ENCODE results near the gene NT5E.
"Not testable (repeated sequence)": the region's sequence is repeated elsewhere in the genome, so short reads cannot be mapped to it uniquely, and the experiment has no call there.

The NT5E gene

DNA sequence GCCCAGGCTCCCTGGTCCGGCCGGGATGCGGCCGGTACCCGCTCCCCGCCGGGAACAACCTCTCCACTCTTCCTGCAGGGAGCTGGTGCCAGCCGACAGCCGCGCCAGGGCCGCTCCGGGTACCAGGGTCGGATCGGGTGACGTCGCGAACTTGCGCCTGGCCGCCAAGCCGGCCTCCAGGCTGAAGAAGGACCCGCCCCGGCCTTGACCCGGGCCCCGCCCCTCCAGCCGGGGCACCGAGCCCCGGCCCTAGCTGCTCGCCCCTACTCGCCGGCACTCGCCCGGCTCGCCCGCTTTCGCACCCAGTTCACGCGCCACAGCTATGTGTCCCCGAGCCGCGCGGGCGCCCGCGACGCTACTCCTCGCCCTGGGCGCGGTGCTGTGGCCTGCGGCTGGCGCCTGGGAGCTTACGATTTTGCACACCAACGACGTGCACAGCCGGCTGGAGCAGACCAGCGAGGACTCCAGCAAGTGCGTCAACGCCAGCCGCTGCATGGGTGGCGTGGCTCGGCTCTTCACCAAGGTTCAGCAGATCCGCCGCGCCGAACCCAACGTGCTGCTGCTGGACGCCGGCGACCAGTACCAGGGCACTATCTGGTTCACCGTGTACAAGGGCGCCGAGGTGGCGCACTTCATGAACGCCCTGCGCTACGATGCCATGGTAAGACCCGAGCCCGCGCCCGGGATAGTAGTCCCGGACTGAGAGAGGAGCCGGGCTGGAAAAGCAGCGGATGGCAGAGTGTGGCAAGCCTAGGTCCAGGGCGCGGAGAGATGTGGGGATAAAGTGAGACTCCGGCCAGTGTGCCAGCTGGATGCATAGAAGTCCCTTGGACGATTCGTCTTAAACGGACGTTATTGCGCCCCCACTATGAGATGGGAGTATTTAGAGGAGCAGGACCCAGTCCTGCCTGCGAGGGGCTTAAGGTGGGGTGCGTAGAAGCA lies at the start of gene NT5E:
Gene NT5E (plus strand): TSS at position 266 of the 942 bp plus-strand sequence. CDS start 57 bp downstream, at position 323.
- TF ChIP-seq, protein P1, sequence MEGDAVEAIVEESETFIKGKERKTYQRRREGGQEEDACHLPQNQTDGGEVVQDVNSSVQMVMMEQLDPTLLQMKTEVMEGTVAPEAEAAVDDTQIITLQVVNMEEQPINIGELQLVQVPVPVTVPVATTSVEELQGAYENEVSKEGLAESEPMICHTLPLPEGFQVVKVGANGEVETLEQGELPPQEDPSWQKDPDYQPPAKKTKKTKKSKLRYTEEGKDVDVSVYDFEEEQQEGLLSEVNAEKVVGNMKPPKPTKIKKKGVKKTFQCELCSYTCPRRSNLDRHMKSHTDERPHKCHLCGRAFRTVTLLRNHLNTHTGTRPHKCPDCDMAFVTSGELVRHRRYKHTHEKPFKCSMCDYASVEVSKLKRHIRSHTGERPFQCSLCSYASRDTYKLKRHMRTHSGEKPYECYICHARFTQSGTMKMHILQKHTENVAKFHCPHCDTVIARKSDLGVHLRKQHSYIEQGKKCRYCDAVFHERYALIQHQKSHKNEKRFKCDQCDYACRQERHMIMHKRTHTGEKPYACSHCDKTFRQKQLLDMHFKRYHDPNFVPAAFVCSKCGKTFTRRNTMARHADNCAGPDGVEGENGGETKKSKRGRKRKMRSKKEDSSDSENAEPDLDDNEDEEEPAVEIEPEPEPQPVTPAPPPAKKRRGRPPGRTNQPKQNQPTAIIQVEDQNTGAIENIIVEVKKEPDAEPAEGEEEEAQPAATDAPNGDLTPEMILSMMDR (IDR thresholded peaks at IDR 0.05; ENCODE audit: low read depth, low read length) = no peak
- peak; percentile 90 for DNase-seq (ENCODE audit: low read depth, low spot score)
- in situ Hi-C loops (cut with HindIII; ENCODE audit: low sequenced_read_pairs) = no loop called here
- peak within 1 kb of the TSS; percentile 77 for H3K4me3 ChIP-seq (ENCODE audit: low read depth, low read length)

DNA sequence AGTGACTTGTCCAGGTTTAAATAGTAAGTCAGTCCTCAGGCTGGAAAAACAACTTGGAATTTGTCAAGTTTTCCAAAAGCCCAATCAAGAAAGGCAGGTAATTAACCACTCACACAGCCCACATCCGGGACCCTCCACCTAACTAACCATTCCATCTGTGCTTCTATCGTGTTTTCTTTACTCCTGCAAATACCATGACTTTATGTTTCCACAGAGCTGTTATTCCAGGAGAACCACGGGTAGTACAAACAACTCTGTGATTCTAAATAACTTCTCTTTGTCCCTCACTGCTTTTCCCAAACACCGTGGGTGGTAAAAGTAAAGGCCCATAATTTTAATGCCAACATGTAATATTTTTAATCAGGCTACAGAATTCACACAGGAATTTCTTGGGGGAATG lies 49.6 kb upstream of the NT5E start:
- DNase-seq (ENCODE audit: low read depth, low spot score) = no peak
- TF ChIP-seq, protein P1 (IDR thresholded peaks at IDR 0.05; ENCODE audit: low read depth, low read length) = no peak
- no peak overlapping the region for H3K4me3 ChIP-seq (ENCODE audit: low read depth, low read length)
- in situ Hi-C loops (cut with HindIII; ENCODE audit: low sequenced_read_pairs) = no loop called here

DNA sequence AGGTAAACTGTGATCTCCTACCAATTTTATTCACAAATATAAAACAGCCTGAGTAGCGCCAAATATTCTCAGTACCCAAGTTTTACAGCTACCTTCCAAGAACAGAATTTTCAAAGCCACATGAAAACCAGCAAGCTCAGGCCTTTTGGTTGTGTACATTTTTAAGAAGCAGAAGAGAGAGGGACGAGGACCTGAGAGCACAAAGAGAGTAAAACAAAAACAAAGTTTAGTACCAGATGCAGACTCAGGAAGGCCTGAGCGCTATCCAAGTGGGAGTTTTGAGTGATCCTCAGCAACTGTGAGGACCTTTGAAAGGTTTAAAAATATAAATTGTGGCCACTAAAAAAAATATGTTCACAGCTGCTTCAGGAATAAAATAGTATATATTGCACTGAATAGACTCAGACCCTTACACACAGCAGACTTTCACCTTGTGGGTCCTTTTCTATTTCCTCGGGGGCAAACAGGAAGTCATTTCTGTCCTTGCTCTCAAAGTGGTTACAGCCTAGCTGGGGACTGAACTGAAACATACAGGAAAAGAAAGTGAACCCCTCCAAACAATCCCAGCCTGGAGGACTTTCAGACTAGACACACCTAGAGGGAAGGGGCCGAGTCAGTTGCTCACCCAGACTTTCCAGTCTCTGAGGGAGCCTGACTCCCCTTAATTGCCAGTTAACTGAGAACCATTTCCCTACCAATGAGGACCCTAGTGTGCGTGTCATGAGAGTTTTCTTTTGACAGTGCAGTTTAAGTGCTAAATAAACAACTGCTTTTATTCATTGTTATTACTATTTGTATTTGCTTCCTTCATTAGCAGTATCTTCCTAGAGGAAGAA lies 48.5 kb upstream of the NT5E start:
- no peak for DNase-seq (ENCODE audit: low read depth, low spot score)
- no peak overlapping the region for H3K4me3 ChIP-seq (ENCODE audit: low read depth, low read length)
- TF ChIP-seq, protein P1 (IDR thresholded peaks at IDR 0.05; ENCODE audit: low read depth, low read length) = no peak
- in situ Hi-C loops (cut with HindIII; ENCODE audit: low sequenced_read_pairs) = no loop called here

DNA sequence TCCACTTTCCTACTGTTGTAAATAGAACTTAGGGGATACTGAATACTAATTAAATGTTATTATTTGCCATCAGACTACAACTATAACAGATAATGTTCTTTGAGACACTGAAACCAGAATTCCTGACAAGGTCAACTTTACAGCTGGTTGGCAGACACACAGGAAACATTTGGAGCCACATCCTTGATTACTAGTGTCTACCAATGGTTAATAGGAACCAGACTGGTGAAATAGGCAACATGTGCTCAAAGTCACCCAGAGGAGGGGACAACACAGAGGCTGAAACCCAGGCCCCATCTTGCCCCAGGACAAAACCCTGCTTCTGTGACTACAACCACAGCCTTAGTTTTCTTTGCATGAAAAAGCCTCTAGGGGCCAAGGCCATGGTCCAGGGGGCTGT lies 47.8 kb upstream of the NT5E start:
- TF ChIP-seq, protein P1 (IDR thresholded peaks at IDR 0.05; ENCODE audit: low read depth, low read length) = no peak
- no peak overlapping the region for H3K4me3 ChIP-seq (ENCODE audit: low read depth, low read length)
- in situ Hi-C loops (cut with HindIII; ENCODE audit: low sequenced_read_pairs) = no loop called here
- DNase-seq (ENCODE audit: low read depth, low spot score) = no peak

DNA sequence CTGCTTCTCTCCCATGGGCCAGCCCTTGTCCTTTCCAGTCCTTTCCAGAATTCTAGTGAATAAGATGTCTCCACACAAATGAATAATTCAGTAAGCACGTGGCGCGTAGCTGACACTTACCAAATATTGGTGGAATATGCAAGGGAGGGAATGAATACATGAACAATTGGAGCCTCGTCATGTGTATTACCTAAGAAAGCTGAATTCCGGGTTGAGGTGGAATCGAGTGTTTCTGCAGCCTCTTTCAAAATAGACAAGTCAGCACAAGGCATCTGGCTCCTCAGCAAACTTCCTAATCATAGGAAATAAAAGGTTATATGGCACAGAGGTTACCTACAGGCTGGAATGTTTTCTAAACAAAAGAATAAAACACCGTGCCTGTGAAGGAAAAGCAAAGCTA lies 47.0 kb upstream of the NT5E start:
- no peak for DNase-seq (ENCODE audit: low read depth, low spot score)
- H3K4me3 ChIP-seq (ENCODE audit: low read depth, low read length) = no peak overlapping the region
- in situ Hi-C loops (cut with HindIII; ENCODE audit: low sequenced_read_pairs) = no loop called here
- TF ChIP-seq, protein P1 (IDR thresholded peaks at IDR 0.05; ENCODE audit: low read depth, low read length) = no peak

DNA sequence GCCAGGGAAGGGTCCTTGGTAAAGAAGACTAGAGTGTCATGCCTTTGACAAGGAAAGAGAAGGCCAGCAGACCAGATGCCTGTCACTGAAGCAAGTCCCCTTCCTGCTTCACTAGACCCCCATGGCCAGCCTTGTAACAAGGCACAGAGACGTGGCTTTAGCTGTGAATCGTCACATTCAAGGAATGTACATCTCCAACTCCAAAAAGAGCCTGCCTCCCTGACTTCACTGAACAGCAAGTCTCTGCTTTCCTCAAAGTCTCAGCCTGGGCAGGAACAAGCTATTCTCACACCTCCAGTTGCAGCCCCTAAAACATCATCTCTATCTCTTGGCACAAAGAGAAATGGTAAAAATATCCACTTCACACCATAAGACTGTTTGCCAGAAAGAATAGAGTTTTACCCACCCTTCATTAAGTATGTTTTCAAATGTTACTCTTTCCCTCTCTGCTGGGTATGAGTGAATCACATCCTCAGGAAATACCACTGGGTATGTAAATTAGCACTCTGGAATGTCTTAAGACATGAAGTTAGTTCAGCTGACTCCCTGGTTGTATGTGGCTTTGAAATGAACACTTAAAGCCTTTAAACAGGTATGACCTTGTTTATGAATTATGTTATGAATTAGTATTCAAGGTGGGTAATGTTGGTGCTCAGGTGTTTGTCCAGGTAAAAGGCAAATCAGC lies 46.4 kb upstream of the NT5E start:
- H3K4me3 ChIP-seq (ENCODE audit: low read depth, low read length) = no peak overlapping the region
- TF ChIP-seq, protein P1 (IDR thresholded peaks at IDR 0.05; ENCODE audit: low read depth, low read length) = no peak
- in situ Hi-C loops (cut with HindIII; ENCODE audit: low sequenced_read_pairs) = no loop called here
- DNase-seq (ENCODE audit: low read depth, low spot score) = peak; percentile 95

DNA sequence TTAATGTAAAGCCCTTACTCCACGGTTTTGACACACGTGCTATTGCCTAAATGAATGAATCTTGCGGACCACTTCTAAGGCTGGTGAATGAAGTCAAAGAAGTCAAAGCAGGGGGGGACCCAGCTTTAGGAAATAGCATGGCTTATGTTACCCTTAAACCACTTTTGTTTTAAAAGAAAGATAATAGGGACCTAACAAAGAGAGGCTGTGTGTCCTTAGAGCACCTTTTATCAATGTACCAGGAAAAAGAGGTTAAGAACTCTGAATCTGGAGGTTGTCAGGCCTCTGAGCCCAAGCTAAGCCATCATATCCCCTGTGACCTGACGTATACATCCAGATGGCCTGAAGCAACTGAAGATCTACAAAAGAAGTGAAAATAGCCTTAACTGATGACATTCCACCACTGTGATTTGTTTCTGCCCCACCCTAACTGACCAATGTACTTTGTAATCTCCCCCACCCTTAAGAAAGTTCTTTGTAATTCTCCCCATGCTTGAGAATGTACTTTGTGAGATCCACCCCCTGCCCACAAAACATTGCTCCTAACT lies 45.8 kb upstream of the NT5E start:
- H3K4me3 ChIP-seq (ENCODE audit: low read depth, low read length); DNase-seq (ENCODE audit: low read depth, low spot score); in situ Hi-C loops (cut with HindIII; ENCODE audit: low sequenced_read_pairs): not testable (repeated sequence)
